Measurements from ENCODE around the gene MLF1. TPM values are rescaled to one million over a fixed set of nuclear protein-coding genes. Genes with fewer than 3 reads are reported as not detected.

Gene MLF1
- 10 to 100 TPM; 13.7 to 14.7 TPM for total RNA-seq
- polyA plus RNA-seq (2013, experiment 1 of 2), result 2.7 TPM
- polyA plus RNA-seq (2013, experiment 2 of 2), result 3.9 TPM
- 0.41 to 47.6 (median 2.7) reads per million in 172 experiments for total RNA-seq

GRCh38 chr3:158570999-158571702, at the start of gene MLF1:
MLF1 (plus strand) TSS chr3:158571194; CDS start chr3:158571301, 107 bp downstream.
- H3K27ac ChIP-seq (ENCODE audit: low read depth in 1 of 2, low read length in 2 of 2), result no peak within 1 kb of the TSS

DNA sequence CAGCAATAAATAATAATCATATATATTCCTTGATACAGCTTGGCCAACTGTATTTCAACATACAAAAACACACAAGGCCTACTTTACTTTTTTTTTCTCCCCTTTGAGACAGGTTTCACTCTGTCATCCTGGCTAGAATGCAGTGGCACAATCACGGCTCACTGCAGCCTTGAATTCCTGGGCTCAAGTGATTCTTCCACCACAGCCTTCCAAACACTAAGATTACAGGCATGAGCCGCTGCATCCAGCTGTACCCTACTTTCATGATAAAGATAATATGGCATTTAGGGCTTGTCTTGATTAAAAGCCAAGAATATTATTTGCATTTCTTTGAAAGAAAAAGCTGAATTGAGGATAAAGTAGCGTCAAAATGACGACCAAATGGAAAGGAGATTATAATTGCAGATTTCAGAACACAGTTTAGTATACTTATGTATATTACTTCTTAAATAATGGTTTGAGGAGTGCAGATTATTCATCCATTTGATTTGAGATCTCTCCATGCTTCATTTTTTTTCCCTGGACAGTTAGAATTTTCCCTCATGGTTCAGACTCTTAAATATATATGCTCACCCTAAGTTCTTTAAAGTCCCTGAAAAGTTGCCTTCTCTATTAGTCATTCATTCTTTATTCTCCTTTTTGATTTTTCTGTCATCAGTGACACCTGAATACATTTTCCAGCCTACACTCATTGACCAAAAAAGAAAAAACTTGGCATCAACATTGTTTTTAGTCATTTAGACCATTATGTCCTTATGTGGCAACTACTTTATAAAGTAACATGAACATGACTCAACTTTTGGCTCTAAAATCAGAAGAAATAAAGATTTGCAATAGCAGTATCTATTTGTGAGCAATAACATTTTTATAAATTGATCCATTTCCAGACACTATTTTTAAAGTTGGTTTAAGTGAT, 48.5 kb upstream of the MLF1 start:
- ChIA-PET POLR2A (no interaction called here), CTCF (no interaction called here)
- no peak overlapping the region for H3K27ac ChIP-seq (ENCODE audit: low read depth in 1 of 2, low read length in 2 of 2)
- no peak for ATAC-seq (ENCODE audit: poor library complexity)
- no peaks in the 10 kb centered on the region for H3K27me3 ChIP-seq (ENCODE audit: control insufficient read depth in 1 of 2, insufficient read depth in 2 of 2, low read length in 2 of 2)
- TF ChIP-seq, protein P1, sequence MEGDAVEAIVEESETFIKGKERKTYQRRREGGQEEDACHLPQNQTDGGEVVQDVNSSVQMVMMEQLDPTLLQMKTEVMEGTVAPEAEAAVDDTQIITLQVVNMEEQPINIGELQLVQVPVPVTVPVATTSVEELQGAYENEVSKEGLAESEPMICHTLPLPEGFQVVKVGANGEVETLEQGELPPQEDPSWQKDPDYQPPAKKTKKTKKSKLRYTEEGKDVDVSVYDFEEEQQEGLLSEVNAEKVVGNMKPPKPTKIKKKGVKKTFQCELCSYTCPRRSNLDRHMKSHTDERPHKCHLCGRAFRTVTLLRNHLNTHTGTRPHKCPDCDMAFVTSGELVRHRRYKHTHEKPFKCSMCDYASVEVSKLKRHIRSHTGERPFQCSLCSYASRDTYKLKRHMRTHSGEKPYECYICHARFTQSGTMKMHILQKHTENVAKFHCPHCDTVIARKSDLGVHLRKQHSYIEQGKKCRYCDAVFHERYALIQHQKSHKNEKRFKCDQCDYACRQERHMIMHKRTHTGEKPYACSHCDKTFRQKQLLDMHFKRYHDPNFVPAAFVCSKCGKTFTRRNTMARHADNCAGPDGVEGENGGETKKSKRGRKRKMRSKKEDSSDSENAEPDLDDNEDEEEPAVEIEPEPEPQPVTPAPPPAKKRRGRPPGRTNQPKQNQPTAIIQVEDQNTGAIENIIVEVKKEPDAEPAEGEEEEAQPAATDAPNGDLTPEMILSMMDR (IDR thresholded peaks at IDR 0.05), result no peak
- intact Hi-C loops (cut with DNase I, micrococcal nuclease), result no loop called here
- H3K4me3 Mint-ChIP-seq, result no peak overlapping the region
- DNase-seq, result no peak
- H3K4me1 Mint-ChIP-seq (ENCODE audit: low read depth), result no peaks in the 10 kb centered on the region
- H3K27ac Mint-ChIP-seq, result no peak overlapping the region
- no peaks in the 10 kb centered on the region for H3K4me1 ChIP-seq (ENCODE audit: insufficient read depth, low read length)
- no peaks in the 10 kb centered on the region for H3K9me3 ChIP-seq (ENCODE audit: control insufficient read depth in 1 of 2, insufficient read depth in 1 of 2, low read length in 2 of 2)
- H3K27me3 Mint-ChIP-seq, result no peaks in the 10 kb centered on the region
- no peaks in the 10 kb centered on the region for H3K9me3 Mint-ChIP-seq
- H3K36me3 ChIP-seq (ENCODE audit: insufficient read depth, low read length), result no peaks in the 10 kb centered on the region
- H3K36me3 Mint-ChIP-seq (ENCODE audit: low read depth), result peaks cover 9% of the 10 kb centered on the region
- no peak overlapping the region for H3K4me3 ChIP-seq (ENCODE audit: low read length)

More at GRCh38 chr3:158570999-158571702, at the start of gene MLF1:
- H3K4me1 ChIP-seq (ENCODE audit: insufficient read depth, low read length), result peaks cover 16% of the 10 kb centered on the region
- Mint-ChIP-seq H3K4me3 (peak within 1 kb of the TSS; percentile 89), H3K27ac (peak within 1 kb of the TSS; percentile 77), H3K9me3 (peaks cover 3% of the 10 kb centered on the region), H3K4me1 (ENCODE audit: low read depth) (peaks cover 11% of the 10 kb centered on the region), H3K36me3 (ENCODE audit: low read depth) (no peaks in the 10 kb centered on the region), H3K27me3 (peaks cover 59% of the 10 kb centered on the region)
- H3K9me3 ChIP-seq (ENCODE audit: control insufficient read depth in 1 of 2, insufficient read depth in 1 of 2, low read length in 2 of 2), result peaks cover 0 to 17% of the 10 kb centered on the region in 2 experiments
- TF ChIP-seq, protein P1 (IDR thresholded peaks at IDR 0.05), result no peak
- intact Hi-C loops (cut with DNase I, micrococcal nuclease), result no loop called here
- no peaks in the 10 kb centered on the region for H3K36me3 ChIP-seq (ENCODE audit: insufficient read depth, low read length)
- peaks cover 12 to 18% of the 10 kb centered on the region in 2 experiments for H3K27me3 ChIP-seq (ENCODE audit: control insufficient read depth in 1 of 2, insufficient read depth in 2 of 2, low read length in 2 of 2)
- POLR2A ChIA-PET, result interaction anchor here (0.5 to 1.7 kb wide), 3 partner anchors 12 to 73 kb away, joined by 3 to 11 read pairs (median 3); partner anchors contain the start of gene GFM1
- CTCF ChIA-PET, result interaction anchor here (2.0 kb wide), 1 partner anchor 73 kb away, joined by 8 read pairs; the partner anchor contains the start of gene GFM1
- peak within 1 kb of the TSS; percentile 76 for H3K4me3 ChIP-seq (ENCODE audit: low read length)
- peak; percentile 96 for ATAC-seq (ENCODE audit: poor library complexity)
- peak; percentile 56 to 92 (median 74) for DNase-seq

- H3K4me1 Mint-ChIP-seq (ENCODE audit: low read depth), result no peaks in the 10 kb centered on the region
- POLR2A ChIA-PET, result no interaction called here
- H3K4me3 Mint-ChIP-seq, result no peak overlapping the region
- TF ChIP-seq, protein P1 (IDR thresholded peaks at IDR 0.05), result no peak
- H3K27me3 ChIP-seq (ENCODE audit: control insufficient read depth in 1 of 2, insufficient read depth in 2 of 2, low read length in 2 of 2), result no peaks in the 10 kb centered on the region
- no peak overlapping the region for H3K27ac Mint-ChIP-seq
- intact Hi-C loops (cut with DNase I, micrococcal nuclease), result no loop called here
- no peak overlapping the region for H3K4me3 ChIP-seq (ENCODE audit: low read length)
- CTCF ChIA-PET, result no interaction called here
- no peaks in the 10 kb centered on the region for H3K36me3 Mint-ChIP-seq (ENCODE audit: low read depth)
- H3K9me3 Mint-ChIP-seq, result no peaks in the 10 kb centered on the region
- no peaks in the 10 kb centered on the region for H3K9me3 ChIP-seq (ENCODE audit: control insufficient read depth in 1 of 2, insufficient read depth in 1 of 2, low read length in 2 of 2)
- DNase-seq (no peak), ATAC-seq (ENCODE audit: poor library complexity) (no peak)
- H3K27ac ChIP-seq (ENCODE audit: low read depth in 1 of 2, low read length in 2 of 2), result no peak overlapping the region
- H3K36me3 ChIP-seq (ENCODE audit: insufficient read depth, low read length), result no peaks in the 10 kb centered on the region
- no peaks in the 10 kb centered on the region for H3K27me3 Mint-ChIP-seq
- H3K4me1 ChIP-seq (ENCODE audit: insufficient read depth, low read length), result no peaks in the 10 kb centered on the region
Observed at GRCh38 chr3:158528076-158528674, 42.8 kb upstream of the MLF1 start.
